K562 (cell line): ENCODE data around the gene CTSH. TPM values are rescaled to one million over a fixed set of nuclear protein-coding genes. Genes with fewer than 3 reads are reported as not detected.

Source experiments
- ARID1B ChIP-seq: fragments of 450-650 bp; IDR thresholded peaks from 2 replicates; pipeline ENCODE4 v1.6.1; 2016; ENCODE audit warnings: antibody characterized with exemption, mild to moderate bottlenecking, inconsistent platforms
- BDP1 ChIP-seq: IDR thresholded peaks from 3 replicates; pipeline ENCODE4 v1.6.1; 2011; ENCODE audit not compliant: insufficient read length, insufficient read depth
- CCNT2 ChIP-seq: IDR thresholded peaks from 2 replicates; pipeline ENCODE4 v1.6.1; 2011; ENCODE audit warnings: borderline replicate concordance, low read depth, mild to moderate bottlenecking, moderate library complexity, mixed read lengths, low read length; ENCODE audit not compliant: insufficient read length; ENCODE audit errors: extremely low read depth
- CEBPG ChIP-seq, 3 experiments: fragments of 200-800 bp in 1 of 3; sonication (Bioruptor generic) in 1 of 3; sonication (generic) in 1 of 3; formaldehyde crosslinking in 1 of 3; IDR thresholded peaks in 2 of 3; conservative IDR thresholded peaks in 1 of 3; 2 replicates each; pipeline versions ENCODE4 v1.6.1 to v1.8.0; 2016 to 2022; ENCODE audit warnings: missing compliant biosample characterization in 2 of 3, missing genetic modification characterization in 2 of 3, mild to moderate bottlenecking in 1 of 3, missing genetic modification reagents in 1 of 3
- EHMT2 ChIP-seq: fragments of 450-650 bp; IDR thresholded peaks from 2 replicates; pipeline ENCODE4 v1.6.1; 2018; ENCODE audit warnings: antibody characterized with exemption
- ESRRA ChIP-seq: fragments of 450-650 bp; IDR thresholded peaks from 2 replicates; pipeline ENCODE4 v1.6.1; 2014; ENCODE audit warnings: low read depth, mild to moderate bottlenecking, moderate library complexity, borderline replicate concordance
- FUS ChIP-seq: fragments of 200-400 bp; formaldehyde crosslinking; optimal IDR thresholded peaks from 2 replicates; pipeline ENCODE3; 2017; ENCODE audit warnings: low read depth, low read length
- GATAD2A ChIP-seq: fragments of 450-650 bp; IDR thresholded peaks from 2 replicates; pipeline ENCODE4 v1.6.1; 2017
- GTF2A2 ChIP-seq: IDR thresholded peaks from 2 replicates; pipeline ENCODE4 v1.6.1; 2016; ENCODE audit warnings: mild to moderate bottlenecking, missing genetic modification characterization, missing compliant biosample characterization
- ILK ChIP-seq: fragments of 450-650 bp; IDR thresholded peaks from 2 replicates; pipeline ENCODE4 v1.6.1; 2016; ENCODE audit warnings: missing genetic modification characterization, low read depth, mild to moderate bottlenecking, missing compliant biosample characterization, moderate library complexity, borderline replicate concordance
- MAZ ChIP-seq, 2 experiments: fragments of 450-650 bp in 1 of 2; sonication (generic) in 1 of 2; formaldehyde crosslinking; IDR thresholded peaks in 1 of 2; conservative IDR thresholded peaks in 1 of 2; 2 replicates each; pipeline versions ENCODE4 v1.4.0 to v1.5.0; 2020; ENCODE audit warnings: mild to moderate bottlenecking in 1 of 2, missing genetic modification reagents in 1 of 2
- MITF ChIP-seq: IDR thresholded peaks from 2 replicates; pipeline ENCODE4 v1.6.1; 2014; ENCODE audit warnings: antibody characterized with exemption
- PATZ1 ChIP-seq: fragments of 250-450 bp; sonication (Bioruptor Pico); IDR thresholded peaks from 2 replicates; pipeline ENCODE4 v1.5.0; 2020; ENCODE audit warnings: mild to moderate bottlenecking, borderline replicate concordance
- SAP30 ChIP-seq: fragments of 200-600 bp; sonication (generic); IDR thresholded peaks from 2 replicates; pipeline ENCODE4 v1.6.1; 2012; ENCODE audit warnings: borderline replicate concordance, low read depth, mild to moderate bottlenecking, moderate library complexity, low read length, control low read depth, inconsistent platforms; ENCODE audit not compliant: insufficient read depth, poor library complexity, severe bottlenecking
- TAF1 ChIP-seq: IDR thresholded peaks from 2 replicates; pipeline ENCODE4 v1.6.1; 2011; ENCODE audit warnings: mild to moderate bottlenecking, low read length, moderate library complexity; ENCODE audit not compliant: insufficient read depth, control insufficient read depth, severe bottlenecking; ENCODE audit errors: extremely low read depth
- TRIM28 ChIP-seq: fragments of 450-650 bp; IDR thresholded peaks from 2 replicates; pipeline ENCODE4 v1.6.1; 2017
- ZNF121 ChIP-seq: sonication (generic); formaldehyde crosslinking; conservative IDR thresholded peaks from 2 replicates; pipeline ENCODE4 v1.8.0; 2022; ENCODE audit warnings: missing genetic modification reagents
- ZNF436 ChIP-seq: fragments of 250-450, 450-650 bp; sonication (Bioruptor Pico); formaldehyde crosslinking; IDR thresholded peaks from 2 replicates; pipeline ENCODE4 v1.7.0; 2020; ENCODE audit warnings: mild to moderate bottlenecking
- ZNF639 ChIP-seq, 2 experiments: fragments of 200-800 bp in 1 of 2; sonication (Bioruptor generic) in 1 of 2; sonication (generic) in 1 of 2; formaldehyde crosslinking in 1 of 2; IDR thresholded peaks in 1 of 2; conservative IDR thresholded peaks in 1 of 2; 2 replicates each; pipeline versions ENCODE4 v1.5.0 to v1.6.1; 2016 to 2020; ENCODE audit warnings: missing compliant biosample characterization in 1 of 2, missing genetic modification characterization in 1 of 2, missing genetic modification reagents in 1 of 2
- polyA plus RNA-seq, 8 experiments: library from polyadenylated mRNA; depleted of rRNA in 4 of 8; stranded (reverse) in 5 of 8; unstranded in 3 of 8; fragments of >200 nt; fragmentation: Nextera tagmentation in 2 of 8; fragmentation: Illumina TruSeq in 1 of 8; extraction: Ambion mirVana in 2 of 8; extraction: Trizol in 1 of 8; gene quantifications; 2 replicates each; pipeline versions ENCODE4 v1.2.1 to v1.2.3, GENCODE V29; 2011 to 2014; ENCODE audit warnings: inconsistent platforms in 1 of 8, missing spikeins in 1 of 8
- total RNA-seq, 7 experiments: library from RNA; depleted of rRNA in 6 of 7; stranded (reverse); fragments of >200 nt in 6 of 7; fragmentation: Illumina TruSeq in 2 of 7; extraction: Trizol in 2 of 7; gene quantifications; 2 replicates each; pipeline versions ENCODE4 v1.2.1 to v1.2.3, GENCODE V29; 2011 to 2021; ENCODE audit warnings: low replicate concordance in 1 of 7

CTSH gene
- total and polyA plus RNA-seq, 9 of the 15 experiments (the other 6 are each of a cell fraction or from before 2014, with no cell fraction given) = 15.0 to 462 (median 173) TPM

- TF ChIP-seq GTF2A2 (tag) (no peak), ZNF436 (CRISPR knock-in tag) (no peak), TRIM28 (0 out of 2 replicates have a peak, but pooled peaks have one; percentile 20), ESRRA (no peak), BDP1 (no peak), ILK (tag) (no peak), ZNF639 (CRISPR knock-in tag; conservative IDR thresholded peaks at IDR 0.05 in 1 of 2, IDR thresholded peaks at IDR 0.05 in 1 of 2) (no peak), ARID1B (peak; percentile 17; the same call in 1 of the 2 replicates), CEBPG (CRISPR knock-in tag; IDR thresholded peaks at IDR 0.05) (no peak), CEBPG (tag; conservative IDR thresholded peaks at IDR 0.05 in 1 of 2, IDR thresholded peaks at IDR 0.05 in 1 of 2) (no peak), GATAD2A (no peak), EHMT2 (no peak), ZNF121 (CRISPR knock-in tag) (no peak), FUS (no peak), MITF (no peak), MAZ (CRISPR knock-in tag; conservative IDR thresholded peaks at IDR 0.05 in 1 of 2, IDR thresholded peaks at IDR 0.05 in 1 of 2) (0 out of 4 replicates have a peak, but pooled peaks of 1 of the 2 experiments have one; percentile 2), SAP30 (no peak), CCNT2 (no peak), TAF1 (peak; percentile 16), PATZ1 (no peak)
Observed at GRCh38 chr15:78873793-78874765, 70.8 kb downstream of the CTSH start (continued).
